ENCODE results near the gene KATNBL1.

DNA sequence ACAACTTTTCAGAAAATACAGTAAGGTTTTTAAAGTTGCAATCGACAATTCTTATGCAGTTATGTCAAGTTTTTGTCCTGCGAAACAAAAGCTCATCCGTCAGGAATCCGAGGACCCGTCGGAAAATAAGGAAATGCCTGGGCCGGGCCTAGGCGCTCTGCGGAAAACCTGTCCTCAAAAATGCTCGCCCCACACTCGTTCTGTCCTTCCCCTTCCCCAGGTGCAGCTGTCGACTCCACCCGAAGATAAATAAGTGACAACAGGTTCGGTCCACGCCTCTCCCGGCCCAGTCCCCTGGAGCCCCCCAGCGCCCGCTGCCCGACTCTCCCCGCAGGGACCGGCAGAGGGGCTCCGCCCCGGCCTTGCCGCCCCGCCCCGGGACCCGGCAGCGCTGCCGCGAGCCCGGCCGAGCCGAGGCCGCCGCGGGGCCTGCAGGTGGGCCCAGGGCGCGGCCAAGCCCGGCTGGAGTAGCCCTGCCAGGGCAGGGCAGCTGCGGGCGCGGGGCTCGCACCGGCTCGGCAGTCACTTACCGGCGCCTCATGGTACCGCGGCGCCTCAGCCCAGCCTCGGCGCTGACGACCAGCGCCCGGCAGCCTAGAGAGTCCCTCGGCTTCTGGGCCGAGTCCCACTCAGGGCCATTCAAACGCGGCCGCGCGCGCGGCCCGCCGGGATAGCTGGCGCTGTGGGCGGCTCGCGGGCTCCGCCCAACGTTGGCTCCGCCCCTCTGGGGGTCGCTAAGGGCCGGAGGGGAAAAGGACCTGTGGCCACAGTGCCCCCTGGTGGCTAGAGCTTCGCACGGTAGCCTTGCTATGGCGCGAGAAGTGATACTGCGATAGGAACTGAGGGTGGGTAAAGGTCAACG is at the start of gene KATNBL1:
- TF ChIP-seq, protein P1, sequence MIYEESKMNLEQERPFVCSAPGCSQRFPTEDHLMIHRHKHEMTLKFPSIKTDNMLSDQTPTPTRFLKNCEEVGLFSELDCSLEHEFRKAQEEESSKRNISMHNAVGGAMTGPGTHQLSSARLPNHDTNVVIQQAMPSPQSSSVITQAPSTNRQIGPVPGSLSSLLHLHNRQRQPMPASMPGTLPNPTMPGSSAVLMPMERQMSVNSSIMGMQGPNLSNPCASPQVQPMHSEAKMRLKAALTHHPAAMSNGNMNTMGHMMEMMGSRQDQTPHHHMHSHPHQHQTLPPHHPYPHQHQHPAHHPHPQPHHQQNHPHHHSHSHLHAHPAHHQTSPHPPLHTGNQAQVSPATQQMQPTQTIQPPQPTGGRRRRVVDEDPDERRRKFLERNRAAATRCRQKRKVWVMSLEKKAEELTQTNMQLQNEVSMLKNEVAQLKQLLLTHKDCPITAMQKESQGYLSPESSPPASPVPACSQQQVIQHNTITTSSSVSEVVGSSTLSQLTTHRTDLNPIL (CRISPR knock-in tag; IDR thresholded peaks at IDR 0.05; ENCODE audit: low read depth), result no peak
- TF ChIP-seq ZFP30 (CRISPR knock-in tag; IDR thresholded peaks at IDR 0.05), result no peak
- TF ChIP-seq ISL1 (CRISPR knock-in tag; IDR thresholded peaks at IDR 0.05), result no peak
- TF ChIP-seq, protein P2, sequence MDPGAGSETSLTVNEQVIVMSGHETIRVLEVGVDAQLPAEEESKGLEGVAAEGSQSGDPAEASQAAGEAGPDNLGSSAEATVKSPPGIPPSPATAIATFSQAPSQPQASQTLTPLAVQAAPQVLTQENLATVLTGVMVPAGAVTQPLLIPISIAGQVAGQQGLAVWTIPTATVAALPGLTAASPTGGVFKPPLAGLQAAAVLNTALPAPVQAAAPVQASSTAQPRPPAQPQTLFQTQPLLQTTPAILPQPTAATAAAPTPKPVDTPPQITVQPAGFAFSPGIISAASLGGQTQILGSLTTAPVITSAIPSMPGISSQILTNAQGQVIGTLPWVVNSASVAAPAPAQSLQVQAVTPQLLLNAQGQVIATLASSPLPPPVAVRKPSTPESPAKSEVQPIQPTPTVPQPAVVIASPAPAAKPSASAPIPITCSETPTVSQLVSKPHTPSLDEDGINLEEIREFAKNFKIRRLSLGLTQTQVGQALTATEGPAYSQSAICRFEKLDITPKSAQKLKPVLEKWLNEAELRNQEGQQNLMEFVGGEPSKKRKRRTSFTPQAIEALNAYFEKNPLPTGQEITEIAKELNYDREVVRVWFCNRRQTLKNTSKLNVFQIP (CRISPR knock-in tag; IDR thresholded peaks at IDR 0.05; ENCODE audit: borderline replicate concordance, low read depth), result no peak
- no peak for TF ChIP-seq ARNTL (CRISPR knock-in tag; IDR thresholded peaks at IDR 0.05; ENCODE audit: borderline replicate concordance, low read depth)
- no peak for TF ChIP-seq RARB (CRISPR knock-in tag; IDR thresholded peaks at IDR 0.05)
